Measurements from ENCODE around the gene TEAD1.

- TF ChIP-seq CTCF (IDR thresholded peaks at IDR 0.05) (no peak), TCF7L2 (IDR thresholded peaks at IDR 0.05; ENCODE audit: low read depth, low read length) (no peak), POLR2AphosphoS5 (IDR thresholded peaks at IDR 0.05; ENCODE audit: low read depth, low read length) (no peak), SIN3A (IDR thresholded peaks at IDR 0.05; ENCODE audit: borderline replicate concordance, insufficient read depth, low read depth, low read length) (no peak), REST (IDR thresholded peaks at IDR 0.05; ENCODE audit: insufficient read depth in 1 of 2, low read depth in 2 of 2, low read length in 1 of 2) (no peak)
Measured at GRCh38 chr11:12812849-12813248, 138.6 kb downstream of the TEAD1 start.
